HK-2 (cell line): ENCODE results near the gene PCDHA6.
"Not testable (repeated sequence)": the region's sequence is repeated elsewhere in the genome, so short reads cannot be mapped to it uniquely, and the experiment has no call there.

Experiments
- DNase-seq: peaks from one replicate; pipeline ENCODE4 v3.0.0-alpha.2; 2018; ENCODE audit not compliant: unreplicated experiment

The PCDHA6 gene

GRCh38 chr5:140857177-140857986, 29.6 kb downstream of the PCDHA6 start:
- DNase-seq: no peak

GRCh38 chr5:140857987-140858240, 30.2 kb downstream of the PCDHA6 start:
- no peak for DNase-seq

GRCh38 chr5:140862441-140863295, 34.9 kb downstream of the PCDHA6 start:
- DNase-seq: no peak

GRCh38 chr5:140868721-140869554, 41.2 kb downstream of the PCDHA6 start, which contains the start of gene PCDHA11:
Gene PCDHA11, plus strand, starts transcription at chr5:140868957. Its CDS starts 147 bp downstream, at chr5:140869104.
- no peak for DNase-seq

GRCh38 chr5:140869555-140869886, 41.8 kb downstream of the PCDHA6 start:
- no peak for DNase-seq

GRCh38 chr5:140870221-140871201, 42.8 kb downstream of the PCDHA6 start:
- DNase-seq: no peak

- DNase-seq: no peak
These were observed 47.6 kb downstream of the PCDHA6 start, which contains the start of gene PCDHA12 for GRCh38 chr5:140875085-140876065. Gene PCDHA12, plus strand, starts transcription at chr5:140875308. Its CDS starts 165 bp downstream, at chr5:140875473.

GRCh38 chr5:140876541-140877261, 48.9 kb downstream of the PCDHA6 start:
- DNase-seq: not testable (repeated sequence)

GRCh38 chr5:140877262-140877581, 49.5 kb downstream of the PCDHA6 start:
- DNase-seq: no peak
